ENCODE measurements around the gene MAP4.
"Not testable (repeated sequence)": the region's sequence is repeated elsewhere in the genome, so short reads cannot be mapped to it uniquely, and the experiment has no call there.

The MAP4 gene, protein sequence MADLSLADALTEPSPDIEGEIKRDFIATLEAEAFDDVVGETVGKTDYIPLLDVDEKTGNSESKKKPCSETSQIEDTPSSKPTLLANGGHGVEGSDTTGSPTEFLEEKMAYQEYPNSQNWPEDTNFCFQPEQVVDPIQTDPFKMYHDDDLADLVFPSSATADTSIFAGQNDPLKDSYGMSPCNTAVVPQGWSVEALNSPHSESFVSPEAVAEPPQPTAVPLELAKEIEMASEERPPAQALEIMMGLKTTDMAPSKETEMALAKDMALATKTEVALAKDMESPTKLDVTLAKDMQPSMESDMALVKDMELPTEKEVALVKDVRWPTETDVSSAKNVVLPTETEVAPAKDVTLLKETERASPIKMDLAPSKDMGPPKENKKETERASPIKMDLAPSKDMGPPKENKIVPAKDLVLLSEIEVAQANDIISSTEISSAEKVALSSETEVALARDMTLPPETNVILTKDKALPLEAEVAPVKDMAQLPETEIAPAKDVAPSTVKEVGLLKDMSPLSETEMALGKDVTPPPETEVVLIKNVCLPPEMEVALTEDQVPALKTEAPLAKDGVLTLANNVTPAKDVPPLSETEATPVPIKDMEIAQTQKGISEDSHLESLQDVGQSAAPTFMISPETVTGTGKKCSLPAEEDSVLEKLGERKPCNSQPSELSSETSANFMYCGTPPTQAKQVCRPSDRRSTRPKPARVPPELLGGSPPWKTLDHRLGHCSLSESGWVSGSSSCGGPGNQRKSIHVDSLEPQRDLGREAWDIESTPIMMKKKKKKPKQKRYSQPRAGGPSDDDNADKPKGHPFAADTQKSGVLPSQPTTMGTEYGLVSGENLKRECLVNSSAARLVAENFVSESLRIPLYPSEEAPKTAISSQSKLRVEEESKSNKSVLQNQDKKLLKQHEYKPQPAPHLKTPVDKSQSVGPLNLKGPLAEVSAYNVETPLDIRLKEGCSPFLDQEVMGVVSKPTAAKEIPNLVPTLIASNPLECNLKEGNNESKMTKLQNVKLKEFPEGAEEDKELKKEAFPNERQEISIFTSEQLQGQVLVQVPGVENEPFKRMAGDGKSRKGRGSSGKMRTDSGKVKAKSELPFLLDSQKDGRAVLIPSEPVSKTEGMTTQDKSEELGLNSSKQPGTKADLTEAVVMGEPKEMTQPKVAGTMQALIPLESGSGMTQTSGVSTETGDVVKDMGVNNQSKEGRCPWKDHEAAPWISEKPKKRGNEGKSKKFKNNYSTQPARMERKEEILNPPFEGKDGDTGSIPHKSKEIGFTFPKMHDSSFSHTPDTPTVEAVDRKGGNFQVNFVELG (N-terminal part only)

DNA sequence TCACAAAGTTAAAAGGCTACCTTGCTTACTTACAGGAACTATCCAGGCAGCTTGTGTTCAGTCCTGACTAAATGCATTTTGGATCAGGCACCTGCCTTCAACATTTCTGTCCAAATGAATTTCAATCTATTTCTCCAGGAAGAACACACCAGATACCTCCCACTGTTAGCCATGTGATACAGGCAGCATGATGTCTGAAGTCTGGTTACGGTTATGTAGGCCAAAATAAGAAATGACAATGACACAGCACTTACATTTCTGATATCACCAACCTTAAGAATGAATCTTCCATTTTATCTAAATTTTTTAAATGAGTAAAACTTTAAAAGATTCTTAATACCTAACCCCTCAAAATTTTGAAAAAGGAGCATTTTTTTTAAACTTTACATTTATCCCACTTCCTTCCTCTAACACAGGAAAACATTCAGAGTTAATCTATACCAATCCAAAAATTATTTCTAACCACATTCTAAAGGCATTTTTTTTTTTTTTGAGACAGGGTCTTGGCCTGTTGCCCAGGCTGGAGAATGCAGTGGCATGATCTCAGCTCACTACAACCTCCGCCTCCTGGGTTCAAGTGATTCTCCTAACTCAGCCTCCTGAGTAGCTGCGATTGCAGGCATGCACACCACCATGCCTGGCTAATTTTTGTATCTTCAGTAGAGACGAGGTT is at the start of gene MAP4:
TSS of gene MAP4 (minus strand) at position 116 of the 673 bp plus-strand sequence. CDS start 17,556 bp downstream, outside the sequence.
- DNase-seq (ENCODE audit: low spot score), result peak; percentile 95

DNA sequence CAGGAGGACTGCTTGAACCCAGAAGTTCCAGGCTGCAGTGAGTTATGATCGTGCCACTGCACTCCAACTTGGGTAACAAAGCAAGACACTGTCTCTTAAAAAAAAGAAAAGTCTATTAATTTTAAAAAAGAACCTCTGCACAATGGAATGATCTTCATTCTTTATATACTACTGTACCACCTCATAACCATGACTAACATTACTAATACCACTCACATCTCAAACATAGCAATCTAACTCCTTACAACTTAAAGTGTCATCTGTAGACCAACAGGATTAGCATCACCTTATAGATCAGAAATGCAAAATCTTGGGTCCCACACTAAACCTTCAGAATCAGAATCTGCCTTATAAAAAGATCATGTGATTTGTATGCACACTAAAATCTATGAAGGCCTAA is 48.8 kb upstream of the MAP4 start:
- no peak for DNase-seq (ENCODE audit: low spot score)

- DNase-seq (ENCODE audit: low spot score), result no peak
Observed at GRCh38 chr3:48064292-48064829, 48.1 kb upstream of the MAP4 start.

- DNase-seq (ENCODE audit: low spot score), result not testable (repeated sequence)
Observed at GRCh38 chr3:48061586-48061985, 45.4 kb upstream of the MAP4 start.

DNA sequence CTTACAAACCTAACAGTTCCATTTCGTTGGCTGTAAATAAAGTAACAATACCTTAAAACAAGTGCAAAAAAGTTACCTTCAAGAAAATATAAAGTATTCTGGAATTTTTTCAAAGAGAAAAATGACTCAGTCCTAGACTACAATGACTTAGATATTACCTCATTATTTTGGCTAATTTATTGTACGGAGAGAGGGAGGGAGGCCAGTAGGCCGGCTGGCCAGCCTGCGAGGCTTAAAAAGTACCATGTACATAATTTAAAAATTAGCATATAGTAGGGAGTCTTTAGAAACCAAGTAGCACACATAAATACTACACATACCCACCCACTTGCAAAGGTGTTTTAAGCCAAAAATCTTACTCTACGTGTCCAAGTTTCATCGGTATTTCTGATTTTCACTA is 41.9 kb upstream of the MAP4 start:
- no peak for DNase-seq (ENCODE audit: low spot score)

DNA sequence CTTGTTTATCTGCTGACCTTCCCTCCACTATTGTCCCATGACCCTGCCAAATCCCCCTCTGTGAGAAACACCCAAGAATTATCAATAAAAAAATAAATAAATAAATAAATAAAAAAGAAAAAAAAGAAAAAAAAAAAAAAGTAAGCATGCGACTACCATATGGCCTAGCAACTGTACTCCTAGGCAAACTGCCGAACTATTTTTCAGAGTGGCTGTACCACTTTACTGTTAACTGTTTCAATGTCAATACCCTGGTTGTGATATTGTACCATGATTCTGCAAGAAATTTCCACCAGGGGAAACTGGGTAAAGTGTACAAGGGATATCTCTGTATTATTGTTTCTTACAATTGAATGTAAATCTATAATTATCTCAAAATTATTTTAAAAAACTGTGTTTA is 41.3 kb upstream of the MAP4 start:
- DNase-seq (ENCODE audit: low spot score), result no peak

DNA sequence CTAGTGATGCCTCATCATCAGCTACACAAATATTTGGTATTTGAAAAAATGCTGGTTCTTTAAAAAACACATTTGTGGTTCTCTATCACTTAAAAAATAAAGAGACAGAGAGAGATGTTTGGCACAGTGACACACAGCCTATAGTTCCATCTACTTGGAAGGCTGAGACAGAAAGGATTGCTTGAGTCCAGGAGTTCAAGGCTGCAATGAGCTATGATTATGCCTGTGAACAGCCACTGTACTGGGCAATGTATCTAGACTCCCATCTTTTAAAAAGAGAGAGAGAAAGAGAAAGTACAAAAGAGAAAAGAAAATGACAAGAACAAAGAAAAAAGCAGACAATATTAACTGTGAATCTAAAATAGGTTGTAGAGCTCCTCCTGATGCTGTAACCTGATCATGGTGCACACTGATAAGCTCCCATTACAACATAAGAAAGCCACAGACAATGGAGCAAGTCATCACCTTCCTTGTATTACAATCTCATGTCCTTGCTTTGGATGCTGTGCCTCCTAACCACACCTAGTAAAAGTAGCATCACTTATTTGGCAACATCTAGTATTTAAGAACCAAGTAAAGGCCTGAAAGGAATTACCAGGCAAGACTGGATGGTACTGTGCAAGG is 31.7 kb upstream of the MAP4 start:
- DNase-seq (ENCODE audit: low spot score), result no peak

DNA sequence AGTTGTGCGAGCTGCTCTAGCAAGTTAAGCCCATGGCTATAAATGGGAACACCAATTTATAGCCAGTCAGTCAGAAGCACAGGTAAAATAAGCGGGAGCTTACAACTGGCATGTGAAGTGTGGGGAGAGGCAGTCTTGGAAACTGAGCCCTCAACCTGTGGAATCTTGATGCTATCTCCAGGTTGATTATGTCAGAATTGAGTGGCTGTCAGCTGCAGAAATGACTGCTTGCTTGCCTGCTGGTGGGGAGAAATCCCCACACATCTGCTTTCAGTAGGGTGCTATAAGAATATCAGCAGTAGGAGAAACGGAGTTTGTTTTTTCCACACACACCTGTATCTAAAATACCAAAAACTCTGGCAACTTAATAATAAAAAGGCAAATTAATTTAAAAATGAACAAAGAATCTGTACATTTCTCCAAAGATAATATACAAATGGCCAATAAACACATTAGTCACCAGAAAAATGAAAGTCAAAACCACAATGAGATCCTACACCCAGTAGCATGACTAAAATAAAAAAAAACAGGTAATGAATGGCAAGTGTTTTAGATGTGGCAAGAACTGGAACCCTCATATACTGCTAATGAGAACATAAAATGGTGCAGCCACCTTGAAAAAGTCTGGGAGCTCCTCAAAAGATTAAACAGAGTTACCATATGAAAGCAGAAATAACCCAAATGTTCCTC is 26.0 kb upstream of the MAP4 start:
- no peak for DNase-seq (ENCODE audit: low spot score)

DNA sequence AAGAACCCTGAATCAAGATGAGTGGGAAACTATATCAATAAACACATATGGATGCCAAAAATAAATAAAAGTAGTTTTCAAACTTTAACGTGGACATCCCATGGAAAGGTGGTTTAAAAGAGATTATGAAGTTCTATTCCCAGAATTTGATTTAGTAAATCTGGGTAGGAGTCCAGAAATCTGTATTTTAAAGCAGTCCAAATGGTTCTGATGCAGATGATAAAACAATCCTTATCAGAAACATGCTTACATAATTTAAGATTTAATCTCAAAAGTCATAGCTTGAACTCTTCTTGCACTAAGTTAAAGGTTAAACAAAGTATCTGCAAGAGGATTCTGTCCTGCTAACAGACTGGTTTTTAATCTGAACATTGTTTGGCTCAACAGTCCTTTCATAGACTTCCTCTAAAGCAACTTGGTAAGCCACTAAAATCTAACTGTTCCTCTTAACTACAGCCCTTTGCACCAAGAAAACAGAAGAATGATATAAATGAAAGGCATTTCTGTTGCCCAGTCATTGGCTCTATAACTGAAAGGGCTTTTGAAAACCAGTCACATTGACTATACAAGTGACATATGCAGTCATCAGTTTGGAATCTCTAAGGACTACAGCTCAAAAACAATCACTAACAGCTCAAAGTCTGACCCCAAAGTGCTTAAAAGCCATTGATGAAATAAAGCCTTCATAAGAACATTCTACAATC is 23.4 kb upstream of the MAP4 start:
- DNase-seq (ENCODE audit: low spot score), result no peak

DNA sequence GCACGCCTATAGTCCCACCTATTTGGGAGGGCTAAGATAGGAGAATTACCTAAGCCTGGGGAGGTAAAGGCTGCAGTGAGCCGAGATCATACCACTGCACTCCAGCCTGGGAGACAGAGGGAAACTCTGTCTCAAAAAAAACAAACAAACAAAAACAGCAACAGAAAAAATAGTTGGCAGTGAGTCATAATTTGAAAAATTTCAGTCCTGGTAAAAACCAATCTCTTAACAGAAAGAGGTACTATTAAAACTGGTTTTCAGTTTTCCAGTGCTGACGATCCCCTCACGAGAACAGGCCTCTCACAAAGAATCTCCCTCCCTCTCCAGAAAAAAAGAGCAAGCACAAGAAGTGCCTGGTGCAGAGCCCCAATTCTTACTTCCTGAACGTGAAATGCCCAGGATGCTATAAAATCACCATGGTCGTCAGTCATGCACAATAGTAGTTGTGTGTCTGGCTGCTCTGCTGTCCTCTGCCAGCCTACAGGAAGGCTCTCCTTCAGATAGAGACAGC is 22.8 kb upstream of the MAP4 start:
- DNase-seq (ENCODE audit: low spot score), result no peak

GRCh38 chr3:48034000-48034516 is 17.8 kb upstream of the MAP4 start:
- peak; percentile 63 for DNase-seq (ENCODE audit: low spot score)

DNA sequence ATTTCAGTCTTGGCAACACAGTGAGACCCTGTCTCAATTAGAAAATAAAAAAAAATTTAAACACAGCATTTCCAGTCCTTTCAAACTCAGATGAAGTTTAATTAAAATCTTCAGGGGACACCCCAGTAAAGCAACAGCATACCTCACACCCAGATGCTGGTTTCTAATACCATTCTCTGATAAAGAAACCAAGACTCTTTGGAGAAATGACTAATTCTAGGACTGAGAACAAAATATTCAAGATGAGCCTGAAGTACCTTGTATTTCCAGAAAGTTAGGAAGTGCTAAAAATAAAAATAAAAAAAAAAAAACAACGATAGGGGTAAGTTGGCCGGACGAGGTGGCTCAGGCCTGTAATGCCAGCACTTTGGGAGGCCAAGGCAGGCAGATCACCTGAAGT is 14.0 kb upstream of the MAP4 start:
- no peak for DNase-seq (ENCODE audit: low spot score)

GRCh38 chr3:48026951-48027908 is 11.0 kb upstream of the MAP4 start:
- no peak for DNase-seq (ENCODE audit: low spot score)

DNA sequence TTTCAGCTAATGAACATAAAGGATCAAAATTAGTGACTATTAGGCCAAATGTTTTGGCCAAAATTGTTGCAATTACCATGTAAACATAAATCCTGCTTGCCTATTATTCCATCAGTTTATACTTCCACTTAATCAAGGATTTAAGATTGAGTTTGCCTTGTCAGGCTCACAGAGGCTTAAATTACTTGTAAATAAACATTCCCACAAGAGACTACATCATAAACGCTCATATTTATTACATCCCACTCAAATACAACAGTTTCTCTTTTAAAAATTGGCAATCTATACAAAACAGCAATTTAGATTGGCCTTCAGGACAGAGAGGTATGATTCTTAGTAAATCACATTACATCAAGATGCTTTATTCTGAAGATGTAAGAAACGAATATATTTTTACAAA is 9.9 kb upstream of the MAP4 start:
- no peak for DNase-seq (ENCODE audit: low spot score)

- no peak for DNase-seq (ENCODE audit: low spot score)
Observed at GRCh38 chr3:48024401-48024800, 8.2 kb upstream of the MAP4 start.

DNA sequence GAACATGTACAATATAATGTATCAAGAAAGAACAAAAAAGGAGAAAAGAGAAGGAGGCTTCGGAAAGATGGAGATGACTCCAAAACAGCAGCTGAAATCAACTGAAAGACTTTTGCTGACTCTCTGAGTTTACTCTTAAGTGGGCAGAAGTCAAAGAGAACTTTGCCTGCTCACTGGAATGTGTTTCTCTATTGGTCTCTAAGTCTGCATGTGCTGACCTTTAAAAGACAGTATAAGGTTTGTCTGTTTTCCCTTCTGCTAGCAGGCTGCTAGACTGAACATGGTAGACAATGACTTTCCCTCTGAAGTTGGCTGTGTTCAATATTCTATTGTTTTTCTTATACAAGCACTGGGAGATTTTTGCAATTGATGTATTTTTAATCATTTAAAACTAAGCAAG is 7.2 kb upstream of the MAP4 start:
- DNase-seq (ENCODE audit: low spot score), result no peak

DNA sequence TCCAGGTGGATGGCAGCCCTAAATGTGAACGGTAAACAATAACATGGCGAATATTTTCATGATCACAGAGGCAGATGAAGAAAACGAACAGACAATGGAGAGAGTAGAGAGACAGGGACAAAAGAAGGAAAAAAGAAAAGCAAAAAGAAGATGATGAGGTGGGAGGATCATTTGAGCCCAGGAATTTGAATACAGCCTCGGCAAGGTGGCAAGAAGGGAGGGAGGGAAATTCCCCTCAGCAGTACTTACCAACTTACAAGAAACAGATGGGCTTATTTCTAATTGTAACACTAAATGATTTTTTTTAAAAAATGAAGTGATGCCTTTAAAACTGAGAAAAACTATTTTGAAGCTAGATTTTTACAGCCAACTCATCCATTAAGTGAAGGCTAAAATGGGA is 6.0 kb upstream of the MAP4 start:
- DNase-seq (ENCODE audit: low spot score), result no peak

DNA sequence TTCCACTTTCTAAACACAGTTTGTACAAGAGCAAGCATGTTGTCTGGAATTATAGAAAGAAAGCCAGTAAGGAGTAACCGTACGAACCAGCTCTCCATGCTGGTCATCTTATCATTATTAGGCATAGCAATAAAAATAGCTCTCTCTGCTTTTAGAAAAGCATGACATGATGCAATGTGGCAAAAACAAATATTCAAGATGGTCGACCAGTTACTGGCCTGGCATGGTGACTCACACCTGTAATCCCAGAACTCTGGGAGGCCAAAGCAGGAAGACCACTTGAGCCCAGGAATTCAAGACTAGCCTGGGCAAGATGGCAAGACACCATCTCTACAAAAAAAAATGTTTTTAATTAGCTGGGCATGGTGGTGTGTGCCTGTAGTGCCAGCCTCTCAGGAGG is 2.6 kb upstream of the MAP4 start:
- DNase-seq (ENCODE audit: low spot score), result no peak

All from cerebellar cortex (tissue), 1 donor.